Kidney glomerular epithelial cell (primary cell): Measurements from ENCODE around the gene RAPGEFL1.
"Not testable (repeated sequence)": the region's sequence is repeated elsewhere in the genome, so short reads cannot be mapped to it uniquely, and the experiment has no call there.

Experiments
- DNase-seq: peaks from one replicate; lab custom pipeline; 2025; lab: John Stamatoyannopoulos, UW

The RAPGEFL1 gene

GRCh38 chr17:40173778-40174135 lies 3.5 kb upstream of the RAPGEFL1 start:
- DNase-seq: no peak

- DNase-seq: no peak
Measured at GRCh38 chr17:40174514-40174913, 2.8 kb upstream of the RAPGEFL1 start.

GRCh38 chr17:40175928-40176753 lies 1.1 kb upstream of the RAPGEFL1 start:
- DNase-seq: no peak

- DNase-seq: no peak
Measured at GRCh38 chr17:40176754-40177110, 538 bp upstream of the RAPGEFL1 start.

GRCh38 chr17:40178021-40178601 lies 841 bp downstream of the RAPGEFL1 start:
- DNase-seq: no peak

GRCh38 chr17:40178660-40179059 lies 1.4 kb downstream of the RAPGEFL1 start:
- no peak for DNase-seq

GRCh38 chr17:40179923-40180659 lies 2.8 kb downstream of the RAPGEFL1 start:
- no peak for DNase-seq

GRCh38 chr17:40180694-40181093 lies 3.4 kb downstream of the RAPGEFL1 start:
- DNase-seq: no peak

- no peak for DNase-seq
Measured at GRCh38 chr17:40181205-40181604, 3.9 kb downstream of the RAPGEFL1 start.

- DNase-seq: no peak
Measured at GRCh38 chr17:40182606-40183005, 5.3 kb downstream of the RAPGEFL1 start.

- DNase-seq: no peak
Measured at GRCh38 chr17:40187238-40187637, 10.0 kb downstream of the RAPGEFL1 start.

GRCh38 chr17:40188694-40189093 lies 11.4 kb downstream of the RAPGEFL1 start:
- DNase-seq: no peak

- no peak for DNase-seq
Measured at GRCh38 chr17:40190197-40191021, 13.1 kb downstream of the RAPGEFL1 start.

- DNase-seq: peak; percentile 71
Measured at GRCh38 chr17:40191237-40192208, 14.3 kb downstream of the RAPGEFL1 start.

- DNase-seq: no peak
Measured at GRCh38 chr17:40192961-40193360, 15.7 kb downstream of the RAPGEFL1 start.

GRCh38 chr17:40194821-40195220 lies 17.6 kb downstream of the RAPGEFL1 start:
- DNase-seq: no peak

GRCh38 chr17:40197550-40197949 lies 20.3 kb downstream of the RAPGEFL1 start:
- no peak for DNase-seq

GRCh38 chr17:40197965-40198456 lies 20.7 kb downstream of the RAPGEFL1 start:
- DNase-seq: not testable (repeated sequence)

GRCh38 chr17:40198576-40198975 lies 21.3 kb downstream of the RAPGEFL1 start:
- DNase-seq: no peak

- DNase-seq: no peak
Measured at GRCh38 chr17:40203131-40203530, 25.9 kb downstream of the RAPGEFL1 start.

- DNase-seq: not testable (repeated sequence)
Measured at GRCh38 chr17:40206193-40206592, 28.9 kb downstream of the RAPGEFL1 start.
